OCI-LY3 (cell line): ENCODE measurements around the gene APBA1.

Experiments used
- EZH2phosphoT487 ChIP-seq: fragments of 200-600 bp; shearing (Covaris generic); IDR thresholded peaks from 2 replicates; pipeline ENCODE4 v1.6.1; 2018; ENCODE audit warnings: antibody characterized with exemption, mixed run types, low read depth
- TF ChIP-seq, protein P1 (sequence below): fragments of 200-600, 300-600 bp; sonication (generic); IDR thresholded peaks from 2 replicates; pipeline ENCODE4 v1.5.1; 2014; ENCODE audit warnings: antibody characterized with exemption, low read length, low read depth

DNA sequence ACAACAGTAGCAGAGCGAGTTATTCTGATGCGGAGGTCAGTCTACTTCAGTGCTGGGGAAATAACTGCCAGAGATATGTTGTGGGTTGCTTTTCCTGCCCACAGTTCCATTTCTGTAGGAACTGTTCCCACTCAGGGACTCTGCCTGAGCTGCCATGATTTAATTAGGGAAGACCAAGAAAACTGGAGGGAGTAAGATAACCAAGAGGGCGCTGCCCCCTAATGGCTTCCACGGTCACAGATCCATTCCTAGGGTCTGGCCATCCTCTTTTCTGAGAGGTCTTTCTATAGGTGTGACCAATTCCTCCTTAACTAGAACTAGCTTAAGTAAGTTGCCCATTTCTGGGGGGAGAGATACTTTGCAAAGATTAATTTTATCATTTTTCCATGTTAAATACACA, 125.9 kb downstream of the APBA1 start:
- TF ChIP-seq, protein P1, sequence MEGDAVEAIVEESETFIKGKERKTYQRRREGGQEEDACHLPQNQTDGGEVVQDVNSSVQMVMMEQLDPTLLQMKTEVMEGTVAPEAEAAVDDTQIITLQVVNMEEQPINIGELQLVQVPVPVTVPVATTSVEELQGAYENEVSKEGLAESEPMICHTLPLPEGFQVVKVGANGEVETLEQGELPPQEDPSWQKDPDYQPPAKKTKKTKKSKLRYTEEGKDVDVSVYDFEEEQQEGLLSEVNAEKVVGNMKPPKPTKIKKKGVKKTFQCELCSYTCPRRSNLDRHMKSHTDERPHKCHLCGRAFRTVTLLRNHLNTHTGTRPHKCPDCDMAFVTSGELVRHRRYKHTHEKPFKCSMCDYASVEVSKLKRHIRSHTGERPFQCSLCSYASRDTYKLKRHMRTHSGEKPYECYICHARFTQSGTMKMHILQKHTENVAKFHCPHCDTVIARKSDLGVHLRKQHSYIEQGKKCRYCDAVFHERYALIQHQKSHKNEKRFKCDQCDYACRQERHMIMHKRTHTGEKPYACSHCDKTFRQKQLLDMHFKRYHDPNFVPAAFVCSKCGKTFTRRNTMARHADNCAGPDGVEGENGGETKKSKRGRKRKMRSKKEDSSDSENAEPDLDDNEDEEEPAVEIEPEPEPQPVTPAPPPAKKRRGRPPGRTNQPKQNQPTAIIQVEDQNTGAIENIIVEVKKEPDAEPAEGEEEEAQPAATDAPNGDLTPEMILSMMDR, result peak; percentile 35
- TF ChIP-seq EZH2phosphoT487, result no peak
